HepG2 (cell line): ENCODE results near the gene FLRT3. TPM values are rescaled to one million over a fixed set of nuclear protein-coding genes. Genes with fewer than 3 reads are reported as not detected.

Experiments
- AHR ChIP-seq: IDR thresholded peaks from 2 replicates; pipeline ENCODE4 v1.6.1; 2018; ENCODE audit warnings: missing genetic modification reagents, missing compliant biosample characterization
- ATRX ChIP-seq: sonication (generic); formaldehyde crosslinking; IDR thresholded peaks from 2 replicates; pipeline ENCODE4 v1.4.0; 2020; ENCODE audit warnings: missing genetic modification reagents, borderline replicate concordance
- DNMT3B ChIP-seq: conservative IDR thresholded peaks from 2 replicates; pipeline ENCODE4 v1.6.1; 2016; ENCODE audit warnings: missing biosample characterization, control low read depth
- ELF3 ChIP-seq: IDR thresholded peaks from 2 replicates; pipeline ENCODE4 v1.6.1; 2016; ENCODE audit warnings: missing genetic modification reagents, missing compliant biosample characterization
- FOSL1 ChIP-seq: sonication (generic); formaldehyde crosslinking; IDR thresholded peaks from 2 replicates; pipeline ENCODE4 v1.9.0; 2021; ENCODE audit warnings: missing genetic modification reagents, borderline replicate concordance
- GFI1 ChIP-seq: sonication (generic); formaldehyde crosslinking; IDR thresholded peaks from 2 replicates; pipeline ENCODE4 v1.5.0; 2020; ENCODE audit warnings: missing genetic modification reagents, mild to moderate bottlenecking, borderline replicate concordance
- GTF2F1 ChIP-seq: fragments of 150-350 bp; IDR thresholded peaks from 2 replicates; pipeline ENCODE4 v1.6.1; 2014; ENCODE audit warnings: low read length
- HDAC2 ChIP-seq: sonication (generic); formaldehyde crosslinking; IDR thresholded peaks from 2 replicates; pipeline ENCODE4 v1.4.0; 2020; ENCODE audit warnings: missing genetic modification reagents
- HDAC6 ChIP-seq: fragments of 200-600 bp; sonication (generic); IDR thresholded peaks from 2 replicates; pipeline ENCODE4 v1.7.0; 2017; ENCODE audit warnings: mild to moderate bottlenecking, antibody characterized with exemption, low read length, low read depth
- HMGA1 ChIP-seq: sonication (generic); formaldehyde crosslinking; conservative IDR thresholded peaks from 2 replicates; pipeline ENCODE4 v1.4.0; 2020; ENCODE audit warnings: missing genetic modification reagents
- HOXA3 ChIP-seq: sonication (generic); formaldehyde crosslinking; IDR thresholded peaks from 2 replicates; pipeline ENCODE4 v1.5.0; 2020; ENCODE audit warnings: missing genetic modification reagents
- HOXA9 ChIP-seq: sonication (generic); formaldehyde crosslinking; IDR thresholded peaks from 2 replicates; pipeline ENCODE4 v1.8.1; 2022; ENCODE audit warnings: missing genetic modification reagents, mild to moderate bottlenecking, moderate library complexity, borderline replicate concordance
- KLF11 ChIP-seq: IDR thresholded peaks from 2 replicates; pipeline ENCODE4 v1.6.1; 2016; ENCODE audit warnings: missing compliant biosample characterization
- MAFK ChIP-seq, 2 experiments: IDR thresholded peaks in 1 of 2; conservative IDR thresholded peaks in 1 of 2; 2 replicates each; pipeline ENCODE4 v1.6.1; 2011; ENCODE audit warnings: improper control_type of control experiment in 2 of 2, low read length in 2 of 2
- MATR3 ChIP-seq: sonication (generic); formaldehyde crosslinking; IDR thresholded peaks from 2 replicates; pipeline ENCODE4 v1.4.0; 2020; ENCODE audit warnings: missing genetic modification reagents
- NR3C1 ChIP-seq: sonication (generic); formaldehyde crosslinking; IDR thresholded peaks from 2 replicates; pipeline ENCODE4 v1.4.0; 2020; ENCODE audit warnings: missing genetic modification reagents
- POLR2G ChIP-seq: fragments of 200-400 bp; formaldehyde crosslinking; IDR thresholded peaks from 2 replicates; pipeline ENCODE4 v1.6.1; 2018; ENCODE audit warnings: mild to moderate bottlenecking, low read depth, low read length, moderate library complexity
- SOX6 ChIP-seq, 2 experiments: fragments of 450-650 bp in 1 of 2; sonication (generic) in 1 of 2; formaldehyde crosslinking in 1 of 2; IDR thresholded peaks; 2 replicates each; pipeline versions ENCODE4 v1.4.0 to v1.6.1; 2017 to 2020; ENCODE audit warnings: antibody characterized with exemption in 1 of 2, mild to moderate bottlenecking in 1 of 2, missing genetic modification reagents in 1 of 2
- XBP1 ChIP-seq: sonication (generic); formaldehyde crosslinking; IDR thresholded peaks from 2 replicates; pipeline ENCODE4 v1.5.0; 2020; ENCODE audit warnings: missing genetic modification reagents
- ZFP62 ChIP-seq: sonication (generic); formaldehyde crosslinking; IDR thresholded peaks from 2 replicates; pipeline ENCODE4 v1.4.0; 2020; ENCODE audit warnings: missing genetic modification reagents
- ZNF317 ChIP-seq: sonication (generic); formaldehyde crosslinking; IDR thresholded peaks from 2 replicates; pipeline ENCODE4 v1.5.0; 2020; ENCODE audit warnings: mild to moderate bottlenecking, missing genetic modification reagents
- ZNF331 ChIP-seq: sonication (generic); formaldehyde crosslinking; IDR thresholded peaks from 2 replicates; pipeline ENCODE4 v1.4.0; 2020; ENCODE audit warnings: missing genetic modification reagents
- ZNF432 ChIP-seq: sonication (generic); formaldehyde crosslinking; IDR thresholded peaks from 2 replicates; pipeline ENCODE4 v1.5.0; 2020; ENCODE audit warnings: missing genetic modification reagents, mild to moderate bottlenecking, borderline replicate concordance
- ZNF44 ChIP-seq: sonication (generic); formaldehyde crosslinking; IDR thresholded peaks from 2 replicates; pipeline ENCODE4 v1.5.1; 2020; ENCODE audit warnings: mild to moderate bottlenecking, missing genetic modification reagents
- ZNF510 ChIP-seq: sonication (generic); formaldehyde crosslinking; IDR thresholded peaks from 2 replicates; pipeline ENCODE4 v1.4.0; 2020; ENCODE audit warnings: low read depth, mild to moderate bottlenecking, missing genetic modification reagents
- ZNF558 ChIP-seq: sonication (generic); formaldehyde crosslinking; IDR thresholded peaks from 2 replicates; pipeline ENCODE4 v1.9.0; 2022; ENCODE audit warnings: mild to moderate bottlenecking, missing genetic modification reagents, borderline replicate concordance
- ZNF577 ChIP-seq: sonication (generic); formaldehyde crosslinking; IDR thresholded peaks from 2 replicates; pipeline ENCODE4 v1.4.0; 2020; ENCODE audit warnings: mild to moderate bottlenecking, low read depth, missing genetic modification reagents, borderline replicate concordance
- ZNF616 ChIP-seq: sonication (generic); formaldehyde crosslinking; IDR thresholded peaks from 2 replicates; pipeline ENCODE4 v1.5.0; 2020; ENCODE audit warnings: low read depth, mild to moderate bottlenecking, missing genetic modification reagents
- ZNF746 ChIP-seq: sonication (generic); formaldehyde crosslinking; IDR thresholded peaks from 2 replicates; pipeline ENCODE4 v1.8.0; 2022; ENCODE audit warnings: mild to moderate bottlenecking, missing genetic modification reagents
- polyA plus RNA-seq, 8 experiments: library from polyadenylated mRNA; depleted of rRNA in 3 of 8; stranded (reverse) in 7 of 8; unstranded in 1 of 8; fragments of >200 nt; fragmentation: Illumina TruSeq in 4 of 8; extraction: Trizol in 4 of 8; gene quantifications; 2 replicates each; pipeline versions ENCODE4 v1.2.1 to v1.2.3, GENCODE V29; 2011 to 2016; ENCODE audit warnings: low read depth in 4 of 8, missing spikeins in 1 of 8, mixed read lengths in 1 of 8; ENCODE audit not compliant: insufficient read depth in 1 of 8
- total RNA-seq, 5 experiments: library from RNA; depleted of rRNA; stranded (reverse); fragments of >200 nt; fragmentation: Illumina TruSeq; extraction: Trizol; gene quantifications; 2 replicates each; pipeline ENCODE4 v1.2.3, GENCODE V29; 2016; ENCODE audit warnings: low read depth in 1 of 5
- TF ChIP-seq, protein P1 (sequence below): sonication (generic); formaldehyde crosslinking; IDR thresholded peaks from 2 replicates; pipeline ENCODE4 v1.4.0; 2020; ENCODE audit warnings: missing genetic modification reagents, borderline replicate concordance
- TF ChIP-seq, protein P2 (sequence below): sonication (generic); formaldehyde crosslinking; IDR thresholded peaks from 2 replicates; pipeline ENCODE4 v1.4.0; 2020; ENCODE audit warnings: missing genetic modification reagents, borderline replicate concordance

FLRT3 gene
- total and polyA plus RNA-seq, 2 of the 13 experiments (the other 11 are each of a cell fraction or from before 2014, with no cell fraction given) = 0.44 to 5.3 TPM

DNA sequence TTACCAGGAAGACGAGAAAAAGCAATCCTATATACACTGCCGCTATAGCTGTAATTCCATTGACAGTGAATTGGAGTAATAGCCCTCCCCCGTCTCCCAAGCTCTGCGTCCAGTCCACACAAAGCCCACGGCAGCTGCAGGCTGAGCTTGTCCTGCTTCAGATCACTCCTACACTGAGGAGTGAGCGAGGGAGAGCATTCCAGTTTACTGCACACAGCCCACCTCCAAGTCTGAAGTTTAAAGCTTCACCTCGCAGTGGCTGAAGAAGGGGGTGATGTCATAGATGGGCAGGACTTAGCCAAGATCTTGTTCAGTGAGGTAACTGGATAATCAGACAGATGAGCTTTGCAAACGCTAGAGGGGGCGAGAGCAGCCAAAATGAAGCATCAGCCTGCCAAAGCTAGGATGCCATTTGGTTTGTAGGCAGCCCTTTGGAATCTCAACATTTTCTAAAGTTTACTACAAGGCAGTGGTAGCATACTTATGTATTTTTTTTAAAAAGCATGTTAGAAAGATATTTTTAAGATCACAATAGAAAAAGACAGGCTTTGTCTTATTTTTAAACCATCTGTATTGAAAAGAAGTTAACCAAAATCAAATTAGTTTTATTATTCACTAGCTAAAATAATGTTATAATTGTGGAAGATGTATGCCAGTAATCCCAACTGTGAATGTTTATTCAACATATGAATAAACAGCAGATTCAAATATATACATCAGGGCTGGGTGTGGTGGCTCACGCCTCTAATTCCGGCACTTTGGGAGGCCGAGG, at the start of gene FLRT3 (continued):
- TF ChIP-seq, protein P1, sequence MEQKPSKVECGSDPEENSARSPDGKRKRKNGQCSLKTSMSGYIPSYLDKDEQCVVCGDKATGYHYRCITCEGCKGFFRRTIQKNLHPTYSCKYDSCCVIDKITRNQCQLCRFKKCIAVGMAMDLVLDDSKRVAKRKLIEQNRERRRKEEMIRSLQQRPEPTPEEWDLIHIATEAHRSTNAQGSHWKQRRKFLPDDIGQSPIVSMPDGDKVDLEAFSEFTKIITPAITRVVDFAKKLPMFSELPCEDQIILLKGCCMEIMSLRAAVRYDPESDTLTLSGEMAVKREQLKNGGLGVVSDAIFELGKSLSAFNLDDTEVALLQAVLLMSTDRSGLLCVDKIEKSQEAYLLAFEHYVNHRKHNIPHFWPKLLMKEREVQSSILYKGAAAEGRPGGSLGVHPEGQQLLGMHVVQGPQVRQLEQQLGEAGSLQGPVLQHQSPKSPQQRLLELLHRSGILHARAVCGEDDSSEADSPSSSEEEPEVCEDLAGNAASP = peak; percentile 56; the same call in 1 of the 2 replicates
- no peak for TF ChIP-seq AHR (CRISPR knock-in tag)
- no peak for TF ChIP-seq ZNF746 (CRISPR knock-in tag)
- TF ChIP-seq, protein P2, sequence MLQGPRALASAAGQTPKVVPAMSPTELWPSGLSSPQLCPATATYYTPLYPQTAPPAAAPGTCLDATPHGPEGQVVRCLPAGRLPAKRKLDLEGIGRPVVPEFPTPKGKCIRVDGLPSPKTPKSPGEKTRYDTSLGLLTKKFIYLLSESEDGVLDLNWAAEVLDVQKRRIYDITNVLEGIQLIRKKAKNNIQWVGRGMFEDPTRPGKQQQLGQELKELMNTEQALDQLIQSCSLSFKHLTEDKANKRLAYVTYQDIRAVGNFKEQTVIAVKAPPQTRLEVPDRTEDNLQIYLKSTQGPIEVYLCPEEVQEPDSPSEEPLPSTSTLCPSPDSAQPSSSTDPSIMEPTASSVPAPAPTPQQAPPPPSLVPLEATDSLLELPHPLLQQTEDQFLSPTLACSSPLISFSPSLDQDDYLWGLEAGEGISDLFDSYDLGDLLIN (CRISPR knock-in tag) = no peak
- TF ChIP-seq ZNF317 = no peak
- no peak for TF ChIP-seq GTF2F1
- TF ChIP-seq HOXA3 = peak; percentile 34; the same call in 1 of the 2 replicates
- TF ChIP-seq ZNF432 (CRISPR knock-in tag) = no peak
- TF ChIP-seq HOXA9 (CRISPR knock-in tag) = no peak
- peak; percentile 81 for TF ChIP-seq ELF3 (CRISPR knock-in tag)
- TF ChIP-seq ZNF510 (CRISPR knock-in tag) = no peak
- TF ChIP-seq ZNF44 (CRISPR knock-in tag) = no peak
- TF ChIP-seq ZFP62 (CRISPR knock-in tag) = no peak
- no peak for TF ChIP-seq HDAC2 (CRISPR knock-in tag)
- TF ChIP-seq MATR3 (CRISPR knock-in tag) = no peak
- TF ChIP-seq MAFK (conservative IDR thresholded peaks at IDR 0.05 in 1 of 2, IDR thresholded peaks at IDR 0.05 in 1 of 2; ENCODE audit: low read length in 2 of 2) = no peak
- TF ChIP-seq ZNF558 (CRISPR knock-in tag) = no peak
- TF ChIP-seq ATRX (CRISPR knock-in tag) = no peak
- no peak for TF ChIP-seq SOX6 (IDR thresholded peaks at IDR 0.05)
- TF ChIP-seq SOX6 (CRISPR knock-in tag; IDR thresholded peaks at IDR 0.05) = peak; percentile 39; the same call in 1 of the 2 replicates
- no peak for TF ChIP-seq HDAC6
- TF ChIP-seq ZNF331 (CRISPR knock-in tag) = peak; percentile 62
- no peak for TF ChIP-seq POLR2G
- TF ChIP-seq FOSL1 (CRISPR knock-in tag) = no peak
- TF ChIP-seq KLF11 = no peak
- no peak for TF ChIP-seq ZNF577 (CRISPR knock-in tag)
- no peak for TF ChIP-seq GFI1 (CRISPR knock-in tag)
- TF ChIP-seq NR3C1 (CRISPR knock-in tag) = no peak
- TF ChIP-seq HMGA1 (CRISPR knock-in tag) = no peak
- TF ChIP-seq XBP1 (CRISPR knock-in tag) = no peak
- TF ChIP-seq DNMT3B (CRISPR knock-in tag) = peak; percentile 92
- TF ChIP-seq ZNF616 = no peak
